NCI-H69 (cell line): Measurements from ENCODE around the gene RSRC1.
"Not testable (repeated sequence)": the region's sequence is repeated elsewhere in the genome, so short reads cannot be mapped to it uniquely, and the experiment has no call there.

Experiments
- DNase-seq: peaks from one replicate; lab custom pipeline; 2025; lab: John Stamatoyannopoulos, UW

RSRC1 gene

GRCh38 chr3:158109804-158110657, at the start of gene RSRC1:
TSS of gene RSRC1 (plus strand) at chr3:158110089. CDS start at chr3:158122105, 12,016 bp downstream.
- DNase-seq: peak; percentile 92

GRCh38 chr3:158065574-158065973, 44.3 kb upstream of the RSRC1 start:
- not testable (repeated sequence) for DNase-seq

- no peak for DNase-seq
Measured at GRCh38 chr3:158072790-158073189, 37.1 kb upstream of the RSRC1 start.

- no peak for DNase-seq
Measured at GRCh38 chr3:158074591-158074990, 35.3 kb upstream of the RSRC1 start.

GRCh38 chr3:158079599-158079998, 30.3 kb upstream of the RSRC1 start:
- DNase-seq: no peak

- DNase-seq: no peak
Measured at GRCh38 chr3:158084651-158085050, 25.2 kb upstream of the RSRC1 start.

- DNase-seq: no peak
Measured at GRCh38 chr3:158085358-158085757, 24.5 kb upstream of the RSRC1 start.

- no peak for DNase-seq
Measured at GRCh38 chr3:158085931-158086330, 24.0 kb upstream of the RSRC1 start.

GRCh38 chr3:158086361-158086760, 23.5 kb upstream of the RSRC1 start:
- DNase-seq: no peak

GRCh38 chr3:158086776-158087175, 23.1 kb upstream of the RSRC1 start:
- DNase-seq: no peak

- DNase-seq: peak; percentile 23
Measured at GRCh38 chr3:158091531-158091930, 18.4 kb upstream of the RSRC1 start.

GRCh38 chr3:158093526-158093925, 16.4 kb upstream of the RSRC1 start:
- DNase-seq: no peak

- no peak for DNase-seq
Measured at GRCh38 chr3:158094235-158095110, 15.4 kb upstream of the RSRC1 start.

- DNase-seq: no peak
Measured at GRCh38 chr3:158095111-158095813, 14.6 kb upstream of the RSRC1 start.

- DNase-seq: no peak
Measured at GRCh38 chr3:158095814-158096704, 13.8 kb upstream of the RSRC1 start.

- DNase-seq: no peak
Measured at GRCh38 chr3:158097081-158097592, 12.8 kb upstream of the RSRC1 start.

GRCh38 chr3:158097593-158098308, 12.1 kb upstream of the RSRC1 start:
- peak; percentile 87 for DNase-seq

- DNase-seq: no peak
Measured at GRCh38 chr3:158098309-158098639, 11.6 kb upstream of the RSRC1 start.

- DNase-seq: peak; percentile 39
Measured at GRCh38 chr3:158098834-158099424, 11.0 kb upstream of the RSRC1 start.

GRCh38 chr3:158100681-158101080, 9.2 kb upstream of the RSRC1 start:
- DNase-seq: peak; percentile 32
